ENCODE data around the gene PRELID3B. TPM values are rescaled to one million over a fixed set of nuclear protein-coding genes. Genes with fewer than 3 reads are reported as not detected.

Gene PRELID3B
- total and polyA plus RNA-seq, 2 of the 8 experiments (the other 6 are each of a cell fraction or from before 2014, with no cell fraction given), result 8.1 to 50.5 TPM

DNA sequence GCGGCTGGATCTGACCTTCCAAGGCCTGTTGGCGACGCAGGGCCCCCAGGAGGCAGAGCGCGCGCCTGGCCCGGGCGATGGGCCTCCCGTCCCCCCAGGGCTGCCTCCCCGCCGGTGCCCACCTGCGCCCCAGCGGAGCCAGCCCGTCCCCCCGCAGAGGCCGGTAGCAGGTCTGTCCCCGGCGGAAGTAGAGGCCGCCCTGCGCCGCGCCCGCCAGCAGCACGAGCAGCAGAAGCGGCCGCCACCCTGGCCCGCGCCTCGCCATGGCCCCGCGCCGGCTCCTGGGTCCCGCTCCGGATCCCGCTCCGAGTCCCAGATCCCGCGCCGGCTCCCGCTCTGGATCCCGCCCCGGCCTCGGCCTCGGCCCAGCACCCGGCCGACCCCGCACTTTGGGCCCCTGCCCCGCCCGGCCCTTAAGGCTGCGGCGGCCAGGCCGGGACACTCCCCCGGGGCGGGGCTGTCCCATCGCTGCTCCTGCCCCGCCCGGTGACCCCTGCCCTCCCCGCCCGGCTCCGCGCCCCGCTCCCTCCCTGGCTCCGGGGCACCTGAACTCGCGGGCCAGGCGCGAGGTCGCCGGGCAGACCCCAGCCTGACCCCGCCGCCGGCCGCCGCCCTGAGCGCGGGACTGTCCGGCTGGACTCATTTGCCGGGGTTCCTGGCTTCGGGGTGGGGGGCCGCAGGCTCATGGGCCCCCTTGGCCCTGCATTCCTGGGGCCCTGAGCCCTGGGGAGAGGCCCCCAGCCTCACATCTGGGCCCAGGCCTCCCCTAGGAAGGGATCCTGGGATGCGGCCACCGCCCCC lies 35.5 kb downstream of the PRELID3B start, which contains the start of gene CTSZ:
Gene CTSZ (minus strand): TSS at position 391 of the 801 bp plus-strand sequence. CDS start 126 bp downstream, at position 265.
- H3K79me1 ChIP-seq (ENCODE audit: low read depth, low read length), result no peaks in the 10 kb centered on the region
- H3K14ac ChIP-seq (ENCODE audit: insufficient read length), result no peak within 1 kb of the TSS
- peaks cover 0 to 8% (median 7%) of the 10 kb centered on the region in 4 experiments; a peak in 3 of 7 replicates for H3K4me1 ChIP-seq (replicated peaks in 1 of 4; ENCODE audit: control insufficient read depth in 3 of 4, insufficient read depth in 4 of 4, low read length in 3 of 4)
- no peaks in the 10 kb centered on the region for H3K36me3 ChIP-seq (ENCODE audit: control insufficient read depth in 2 of 4, insufficient read depth in 4 of 4, low read length in 3 of 4)
- peak within 1 kb of the TSS; percentile 48 to 90 for H3K4me2 ChIP-seq (ENCODE audit: insufficient read depth in 1 of 2, low read depth in 2 of 2, low read length in 2 of 2)
- ChIA-PET CTCF (ENCODE audit: partially characterized antibody) (interaction anchor here (0.5 kb wide), 1 partner anchor 25 kb away, joined by 3 read pairs; the partner anchor contains the start of gene NELFCD), POLR2A (ENCODE audit: partially characterized antibody) (interaction anchor here (1.2 kb wide), 2 partner anchors 14 to 23 kb away, joined by 3 read pairs; no protein-coding TSS in a partner anchor)
- no peak within 1 kb of the TSS; the same call in 1 of the 2 replicates for H3K27ac ChIP-seq (ENCODE audit: low read depth, low read length)
- no peak within 1 kb of the TSS for H2BK5ac ChIP-seq (ENCODE audit: low read depth, low read length)
- no peak within 1 kb of the TSS for H2BK120ac ChIP-seq (replicated peaks; ENCODE audit: low read depth, low read length)
- H3K9ac ChIP-seq (replicated peaks in 1 of 4; ENCODE audit: extremely low read depth in 1 of 4, low read depth in 3 of 4, low read length in 3 of 4), result peak within 1 kb of the TSS in 2 of 4 experiments; percentile 42 to 58; a peak in 5 of 7 replicates
- peaks cover 0 to 12% (median 5%) of the 10 kb centered on the region in 4 experiments; a peak in 3 of 7 replicates for H3K27me3 ChIP-seq (replicated peaks in 1 of 4; ENCODE audit: control insufficient read depth in 3 of 4, extremely low read depth in 1 of 4, insufficient read depth in 3 of 4, low read length in 3 of 4)
- H2BK20ac ChIP-seq (ENCODE audit: low read length), result no peak within 1 kb of the TSS
- peak within 1 kb of the TSS; percentile 18 for H4K8ac ChIP-seq (ENCODE audit: extremely low read depth, insufficient read depth, low read length)
- H3K18ac ChIP-seq (ENCODE audit: extremely low read depth, low read length), result peak within 1 kb of the TSS; percentile 60; the same call in 1 of the 2 replicates
- DNase-seq (ENCODE audit: low read depth in 1 of 2, low spot score in 2 of 2), result peak in 1 of 2 experiments; percentile 76
- H2BK12ac ChIP-seq (ENCODE audit: low read depth, low read length), result peak within 1 kb of the TSS; percentile 50
- H3K4me3 ChIP-seq (ENCODE audit: extremely low read depth in 1 of 4, insufficient read depth in 2 of 4, low read depth in 3 of 4, low read length in 4 of 4), result peak within 1 kb of the TSS; percentile 51 to 65 (median 56)
- peak within 1 kb of the TSS; percentile 24; the same call in 1 of the 2 replicates for H2AK5ac ChIP-seq (ENCODE audit: low read depth, low read length)
- peaks cover 2% of the 10 kb centered on the region; the same call in 1 of the 2 replicates for H3K23me2 ChIP-seq (ENCODE audit: low read depth, low read length)
- peak within 1 kb of the TSS; percentile 12; the same call in 1 of the 2 replicates for H2BK15ac ChIP-seq (ENCODE audit: low read length)
- no peak within 1 kb of the TSS for H3K4ac ChIP-seq (replicated peaks; ENCODE audit: insufficient read length, low read depth, low read length)
- no peak for FAIRE-seq
- H3K23ac ChIP-seq (ENCODE audit: insufficient read length), result no peak within 1 kb of the TSS
- H3K9me3 ChIP-seq (ENCODE audit: insufficient read depth in 2 of 2, low read depth in 1 of 2, low read length in 1 of 2), result no peaks in the 10 kb centered on the region
- H4K91ac ChIP-seq (replicated peaks; ENCODE audit: insufficient read length, low read length), result peak within 1 kb of the TSS; percentile 83
- no peak within 1 kb of the TSS for H4K5ac ChIP-seq (ENCODE audit: insufficient read length, low read depth, low read length)
- no peak within 1 kb of the TSS for H2AFZ ChIP-seq (ENCODE audit: low read length)
- no peaks in the 10 kb centered on the region for H3K79me2 ChIP-seq (ENCODE audit: control insufficient read depth in 1 of 2, insufficient read depth in 2 of 2, low read length in 2 of 2)
- peaks cover 0 to 6% of the 10 kb centered on the region in 2 experiments for H4K20me1 ChIP-seq (replicated peaks in 1 of 2; ENCODE audit: control insufficient read depth in 1 of 2, insufficient read depth in 2 of 2, low read length in 2 of 2)
- no peak within 1 kb of the TSS for H3K56ac ChIP-seq (replicated peaks; ENCODE audit: insufficient read length, low read depth, low read length)
- WGBS, 2 experiments (ENCODE audit: extremely low coverage in 1 of 2, insufficient coverage in 1 of 2, insufficient read length in 1 of 2, insufficient replicate concordance in 2 of 2, low coverage in 1 of 2, low lambda C conversion rate in 2 of 2, missing lambda C conversion rate in 1 of 2), result 9% methylated on average over 23 of the region's 82 CpGs; no CpG with 5 or more reads in 1 of the 2 experiments
- peak; percentile 28 for TF ChIP-seq ASH2L (IDR thresholded peaks at IDR 0.05; ENCODE audit: low read length)
- TF ChIP-seq TAF1 (IDR thresholded peaks at IDR 0.05; ENCODE audit: low read depth, low read length), result 0 out of 2 replicates have a peak, but pooled peaks have one; percentile 20
- TF ChIP-seq SUZ12 (IDR thresholded peaks at IDR 0.05; ENCODE audit: low read length), result 0 out of 2 replicates have a peak, but pooled peaks have one; percentile 13
- no peak for TF ChIP-seq TAF7 (optimal IDR thresholded peaks at IDR 0.05; ENCODE audit: borderline replicate concordance, low read depth, low read length)
- peak; percentile 66 for TF ChIP-seq PHF8 (conservative IDR thresholded peaks at IDR 0.05; ENCODE audit: low read depth, low read length)
- TF ChIP-seq EZH2 (IDR thresholded peaks at IDR 0.05; ENCODE audit: low read depth, low read length, severe bottlenecking), result no peak
- no peak for TF ChIP-seq CHD2 (IDR thresholded peaks at IDR 0.05; ENCODE audit: low read length)
- TF ChIP-seq SP4 (IDR thresholded peaks at IDR 0.05; ENCODE audit: low read length), result no peak
- no peak for TF ChIP-seq FOSL1 (IDR thresholded peaks at IDR 0.05; ENCODE audit: insufficient read depth, low read depth, low read length)
- no peak for TF ChIP-seq GTF2F1 (IDR thresholded peaks at IDR 0.05; ENCODE audit: borderline replicate concordance, low read depth, low read length)
- peak; percentile 55 for TF ChIP-seq KDM4A (IDR thresholded peaks at IDR 0.05; ENCODE audit: low read depth, low read length, severe bottlenecking)
